Liver (tissue), 9 donors: Measurements from ENCODE around the gene VEGFD. TPM values are rescaled to one million over a fixed set of nuclear protein-coding genes. Genes with fewer than 3 reads are reported as not detected.
"Not testable (repeated sequence)": the region's sequence is repeated elsewhere in the genome, so short reads cannot be mapped to it uniquely, and the experiment has no call there.

Experiments
- DNase-seq: peaks from one replicate; pipeline ENCODE4 v3.0.0-alpha.2; 2017; ENCODE audit warnings: low spot score
- H3K27ac ChIP-seq, 2 donors: one replicate each; pipeline ENCODE4 v1.7.0; 2013; ENCODE audit warnings: inconsistent platforms in 2 of 2, low read length in 2 of 2, control low read depth in 1 of 2, low read depth in 1 of 2, mild to moderate bottlenecking in 1 of 2
- H3K27me3 ChIP-seq, 4 donors: one replicate each; pipeline versions ENCODE4 v1.6.1 to v1.7.0; 2013; ENCODE audit warnings: low read length in 3 of 4, inconsistent platforms in 1 of 4, mild to moderate bottlenecking in 1 of 4, moderate library complexity in 1 of 4; ENCODE audit not compliant: control insufficient read depth in 4 of 4, insufficient read depth in 4 of 4
- H3K36me3 ChIP-seq, 4 donors: one replicate each; pipeline versions ENCODE4 v1.6.1 to v1.7.0; 2013; ENCODE audit warnings: low read length in 3 of 4, mild to moderate bottlenecking in 3 of 4, low read depth in 1 of 4, moderate library complexity in 1 of 4; ENCODE audit not compliant: control insufficient read depth in 4 of 4, insufficient read depth in 3 of 4
- H3K4me1 ChIP-seq, 4 donors: one replicate each; pipeline versions ENCODE4 v1.6.1 to v1.7.0; 2013; ENCODE audit warnings: low read length in 3 of 4, mild to moderate bottlenecking in 3 of 4, moderate library complexity in 1 of 4; ENCODE audit not compliant: control insufficient read depth in 4 of 4, insufficient read depth in 4 of 4
- H3K4me3 ChIP-seq, 3 donors: one replicate each; pipeline versions ENCODE4 v1.6.1 to v1.7.0; 2013; ENCODE audit warnings: low read length in 3 of 3, control low read depth in 1 of 3, low read depth in 1 of 3, mild to moderate bottlenecking in 1 of 3
- H3K9ac ChIP-seq, 2 donors: one replicate each; pipeline ENCODE4 v1.7.0; 2013; ENCODE audit warnings: low read length in 2 of 2, mild to moderate bottlenecking in 2 of 2, moderate library complexity in 2 of 2, control low read depth in 1 of 2, low read depth in 1 of 2
- H3K9me3 ChIP-seq, 4 donors: one replicate each; pipeline versions ENCODE4 v1.6.1 to v1.7.0; 2013; ENCODE audit warnings: low read length in 3 of 4; ENCODE audit not compliant: control insufficient read depth in 4 of 4
- FOXA1 ChIP-seq: IDR thresholded peaks from 2 replicates; pipeline ENCODE4 v1.6.1; 2016; ENCODE audit warnings: antibody characterized with exemption
- GABPA ChIP-seq, 2 donors: IDR thresholded peaks in 1 of 2; conservative IDR thresholded peaks in 1 of 2; 2 replicates each; pipeline ENCODE4 v1.6.1; 2016; ENCODE audit warnings: antibody characterized with exemption in 2 of 2, mild to moderate bottlenecking in 1 of 2, moderate library complexity in 1 of 2
- MAX ChIP-seq: IDR thresholded peaks from 2 replicates; pipeline ENCODE4 v1.6.1; 2016; ENCODE audit warnings: antibody characterized with exemption
- SP1 ChIP-seq: IDR thresholded peaks from 2 replicates; pipeline ENCODE4 v1.6.1; 2018; ENCODE audit warnings: antibody characterized with exemption, mild to moderate bottlenecking
- ZBTB33 ChIP-seq: IDR thresholded peaks from 2 replicates; pipeline ENCODE4 v1.6.1; 2016; ENCODE audit warnings: antibody characterized with exemption
- WGBS: extraction: QIAGEN DNeasy Blood & Tissue Kit; methylation state at CpG from one replicate; pipeline ENCODE4 v1.1.7; 2013; 5-methylcytosine and 5-hydroxymethylcytosine counted together
- polyA plus RNA-seq, 2 donors: library from polyadenylated mRNA; stranded (reverse) in 1 of 2; unstranded in 1 of 2; fragments of 200-250 nt in 1 of 2; fragments of >200 nt in 1 of 2; fragmentation: Nextera tagmentation in 1 of 2; extraction: Ambion mirVana in 1 of 2; gene quantifications; one replicate each; pipeline versions ENCODE4 v1.2.1 to v1.2.3, GENCODE V29; 2013 to 2015
- total RNA-seq, 2 donors: library from RNA; depleted of rRNA; stranded (reverse); fragments of >200 nt; gene quantifications; one replicate each; pipeline ENCODE4 v1.2.3, GENCODE V29; 2014
- donor health status: healthy.
- donor health status: healthy.
- donor health status: healthy.
- donor health status: healthy.
- donor health status: healthy.

Gene VEGFD
- total and polyA plus RNA-seq, 4 donors, result 0.05 to 4.5 (median 0.64) TPM

DNA sequence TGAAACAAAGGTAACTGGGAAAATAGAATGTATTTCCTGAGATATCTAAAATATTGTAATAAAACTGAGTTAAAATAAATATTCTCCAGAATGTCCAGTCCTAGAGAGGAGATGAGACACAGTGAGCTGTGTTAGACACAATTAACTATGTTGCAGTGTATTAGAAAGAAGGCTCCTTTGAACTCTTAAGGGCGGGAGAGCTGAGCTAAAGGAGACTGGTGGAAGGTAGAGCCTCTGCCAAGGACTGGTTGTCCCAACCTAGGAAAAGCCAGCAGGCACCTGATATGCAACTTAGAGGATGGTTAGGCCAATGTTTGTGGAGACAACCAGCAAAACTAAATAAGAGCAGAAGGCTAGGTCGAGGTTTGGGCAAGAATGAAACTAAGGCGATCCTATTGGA, 73.1 kb downstream of the VEGFD start:
- Histone ChIP-seq H3K36me3 (no peaks in the 10 kb centered on the region), H3K27ac (no peak overlapping the region), H3K9me3 (no peaks in the 10 kb centered on the region), H3K9ac (no peak overlapping the region), H3K27me3 (peaks cover 0 to 2% (median 0%) of the 10 kb centered on the region in 4 donors), H3K4me1 (no peaks in the 10 kb centered on the region), H3K4me3 (no peak overlapping the region)
- WGBS, result 84% methylated on average over 3 of the region's 3 CpGs
- no peak for DNase-seq
- TF ChIP-seq FOXA1 (no peak), GABPA (IDR thresholded peaks at IDR 0.05 in 1 of 2, conservative IDR thresholded peaks at IDR 0.05 in 1 of 2) (no peak), MAX (no peak)

DNA sequence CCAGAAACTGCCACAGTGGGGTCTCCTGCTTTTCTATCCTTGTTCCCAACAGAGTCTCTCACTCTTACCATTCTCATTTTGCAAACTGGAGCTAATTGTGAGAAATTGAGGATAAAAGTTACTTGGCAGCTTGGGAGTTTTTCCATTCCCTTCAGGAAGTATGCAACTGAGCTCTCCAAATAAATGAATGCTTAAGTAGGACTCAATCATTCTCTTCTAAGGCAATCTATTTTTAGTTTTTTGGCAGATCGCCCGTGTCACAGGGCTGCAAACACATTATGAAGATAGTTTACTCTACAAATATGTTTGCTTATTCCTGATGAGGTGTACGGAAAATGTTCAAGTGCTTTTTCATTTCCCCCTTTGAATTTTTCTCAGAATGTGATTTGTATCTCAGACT, 74.1 kb downstream of the VEGFD start:
- Histone ChIP-seq H3K9ac (no peak overlapping the region), H3K27ac (peak overlapping the region in 1 of 2 donors; percentile 20), H3K4me1 (no peaks in the 10 kb centered on the region), H3K4me3 (no peak overlapping the region), H3K27me3 (peaks cover 0 to 2% (median 0%) of the 10 kb centered on the region in 4 donors), H3K36me3 (no peaks in the 10 kb centered on the region), H3K9me3 (no peaks in the 10 kb centered on the region)
- TF ChIP-seq ZBTB33, result no peak
- TF ChIP-seq SP1, result peak; percentile 4
- DNase-seq, result no peak
- WGBS, result 7% methylated on average over 3 of the region's 3 CpGs

GRCh38 chrX:15305899-15306298, 78.3 kb downstream of the VEGFD start:
- H3K9me3 ChIP-seq, H3K9ac ChIP-seq, DNase-seq, H3K4me1 ChIP-seq, H3K36me3 ChIP-seq, H3K4me3 ChIP-seq, H3K27ac ChIP-seq, H3K27me3 ChIP-seq: not testable (repeated sequence)
- 66% methylated on average over 3 of the region's 3 CpGs for WGBS

DNA sequence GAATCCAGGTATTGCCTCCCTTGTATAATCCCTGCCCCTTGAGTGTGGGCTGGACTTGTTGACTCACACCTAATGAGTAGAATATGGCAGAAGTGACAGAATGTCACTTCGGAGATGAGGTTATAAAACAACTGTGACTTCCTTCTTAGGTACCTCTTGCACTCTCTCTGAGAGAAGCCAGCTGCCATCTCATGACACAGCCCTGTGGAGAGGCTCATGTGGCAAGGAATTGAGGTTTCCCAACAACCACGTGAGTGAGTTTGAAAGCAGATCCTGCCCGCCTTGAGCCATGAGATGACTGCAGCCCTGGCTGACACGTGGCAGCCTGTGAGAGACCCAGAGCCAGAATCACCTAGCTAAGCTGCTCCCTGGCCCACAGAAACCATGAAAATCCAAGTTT, 82.3 kb downstream of the VEGFD start:
- no peak for DNase-seq
- no peaks in the 10 kb centered on the region for H3K9me3 ChIP-seq
- 45% methylated on average over 4 of the region's 4 CpGs for WGBS
- H3K4me3 ChIP-seq, result no peak overlapping the region
- TF ChIP-seq SP1, result no peak
- TF ChIP-seq MAX, result peak; percentile 12
- H3K27ac ChIP-seq, result peak overlapping the region; percentile 18 to 43
- no peaks in the 10 kb centered on the region for H3K36me3 ChIP-seq
- H3K4me1 ChIP-seq, result peaks cover 2 to 21% (median 15%) of the 10 kb centered on the region in 4 donors
- peaks cover 0 to 5% (median 0%) of the 10 kb centered on the region in 4 donors for H3K27me3 ChIP-seq
- no peak overlapping the region for H3K9ac ChIP-seq
